GM21381 (cell line): Measurements from ENCODE around the gene H6PD.

Experiments used
- ATAC-seq: cut with Tn5 transposase; IDR thresholded peaks from one replicate; pipeline ENCODE4 v1.9.1; 2021; ENCODE audit warnings: mild to moderate bottlenecking, moderate library complexity; ENCODE audit not compliant: unreplicated experiment

Gene H6PD

DNA sequence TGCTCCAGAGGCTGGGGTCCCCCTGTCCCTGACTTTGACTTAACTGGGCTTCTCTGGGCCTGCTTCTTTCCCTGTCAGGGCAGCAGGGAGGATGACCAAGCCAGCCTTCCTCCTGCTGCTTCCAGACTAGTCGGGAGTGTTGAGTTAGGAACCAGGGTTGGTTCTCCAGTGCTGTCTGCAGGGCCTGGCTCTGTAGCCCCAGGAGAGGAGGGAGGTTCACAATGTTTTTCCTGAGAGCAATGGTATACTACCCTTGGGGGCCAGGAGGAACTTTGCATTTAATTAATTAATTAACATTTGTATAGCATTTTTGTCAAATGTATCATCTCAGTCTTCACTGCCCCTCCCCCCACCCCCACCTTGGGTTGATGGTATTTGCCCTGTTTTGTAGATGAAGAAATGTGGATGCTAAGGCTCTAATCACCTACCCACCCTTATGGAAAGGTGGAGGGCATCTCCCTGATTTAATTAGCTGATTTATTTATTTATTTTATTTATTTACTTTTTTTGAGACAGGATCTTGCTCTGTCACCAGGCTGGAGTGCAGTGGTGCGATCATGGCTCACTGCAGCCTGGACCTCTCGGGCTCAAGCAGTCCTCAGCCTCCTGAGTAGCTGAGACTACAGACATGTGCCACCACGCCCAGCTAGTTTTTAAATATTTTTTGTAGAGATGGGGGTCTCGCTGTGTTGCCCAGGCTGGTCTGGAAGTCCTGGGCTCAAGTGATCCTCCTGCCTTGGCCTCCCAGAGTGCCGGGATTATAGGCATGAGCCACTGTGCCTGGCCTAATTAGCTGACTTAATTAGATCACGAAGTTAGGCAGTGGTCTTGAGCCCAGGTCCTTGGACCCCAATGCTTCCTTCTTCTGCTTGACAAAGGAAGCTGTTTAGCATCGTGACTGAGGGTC, 6.6 kb downstream of the H6PD start:
- ATAC-seq, result no peak

DNA sequence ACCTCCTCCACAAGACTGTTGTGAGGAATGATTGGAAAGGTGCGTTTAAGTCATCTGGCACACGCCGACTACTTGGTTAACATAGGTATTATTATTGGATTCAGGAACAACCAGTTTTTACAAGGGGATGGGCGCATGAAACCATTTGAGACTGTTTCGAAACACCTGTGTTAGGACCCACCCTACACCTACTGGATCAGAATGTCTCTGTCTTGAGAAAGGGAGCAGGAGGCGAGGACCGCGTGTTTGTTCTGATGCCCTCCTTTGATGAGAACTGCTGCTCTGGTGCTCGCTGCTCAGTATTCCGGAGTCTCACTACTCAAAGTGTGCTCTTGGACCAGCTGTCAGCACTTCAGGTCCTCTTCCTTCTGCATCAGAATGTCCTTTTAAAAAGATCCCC, 7.3 kb downstream of the H6PD start:
- no peak for ATAC-seq

DNA sequence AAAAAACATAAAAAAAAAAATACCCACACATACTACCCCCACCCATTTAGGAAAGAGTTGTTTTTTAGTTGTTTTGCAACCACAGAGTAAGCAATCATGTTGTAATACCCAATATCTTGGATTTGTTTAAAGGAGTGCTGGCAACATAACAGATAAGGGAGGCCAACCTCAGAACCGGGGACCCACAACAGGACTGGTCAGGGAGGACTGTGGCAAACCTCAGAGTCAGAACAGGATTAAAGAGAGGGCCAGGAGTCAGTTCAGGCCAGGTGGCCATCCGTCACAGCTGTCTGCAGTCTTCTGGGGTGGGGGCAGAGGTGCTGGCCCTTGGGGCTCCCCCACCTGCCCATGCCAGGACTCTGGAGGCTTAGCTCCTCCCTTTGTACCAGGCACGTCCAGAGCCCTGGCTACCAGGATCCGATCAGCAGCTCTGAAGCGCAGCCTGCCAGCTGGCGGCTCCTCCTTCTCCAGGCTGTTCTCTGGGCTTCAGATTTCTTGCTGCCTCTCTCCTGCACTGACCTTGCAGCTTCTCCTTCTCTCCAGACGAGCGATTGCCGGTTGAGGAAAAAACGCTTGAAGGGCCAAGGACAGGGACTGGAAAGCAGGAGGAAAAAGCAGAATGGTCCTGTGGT, 7.9 kb downstream of the H6PD start:
- ATAC-seq, result no peak

DNA sequence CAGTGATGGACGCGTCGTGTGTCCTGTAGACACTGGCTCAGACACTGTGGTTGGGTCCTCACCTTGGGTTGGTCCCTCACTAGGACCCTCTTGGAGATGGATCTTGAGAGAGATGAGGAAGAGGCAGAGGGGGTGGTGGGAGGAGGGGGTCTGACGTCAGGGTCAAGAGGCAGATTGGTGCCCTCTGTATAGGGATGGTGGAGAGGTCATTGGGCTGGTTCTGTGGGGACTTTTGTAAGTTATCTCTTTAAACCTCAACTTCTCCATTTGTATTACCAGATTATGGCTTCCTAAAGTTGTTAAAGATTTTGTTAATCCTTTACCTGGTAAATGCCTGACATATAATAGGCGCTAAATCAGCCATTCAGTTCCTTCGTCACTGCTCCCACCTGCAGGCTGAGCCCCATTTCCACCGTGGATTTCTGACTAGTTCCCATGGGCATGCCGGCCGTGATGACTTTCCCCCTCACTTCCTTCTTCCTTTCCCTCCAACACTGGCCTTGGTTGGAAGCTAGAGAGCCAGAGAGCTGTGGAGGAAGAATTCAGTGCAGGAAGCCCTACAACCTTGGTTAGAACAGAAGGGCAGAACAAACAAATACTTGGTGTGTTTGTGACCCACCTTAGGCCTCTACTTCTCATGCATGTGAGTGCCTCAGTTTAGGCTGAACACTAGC, 8.6 kb downstream of the H6PD start:
- no peak for ATAC-seq

DNA sequence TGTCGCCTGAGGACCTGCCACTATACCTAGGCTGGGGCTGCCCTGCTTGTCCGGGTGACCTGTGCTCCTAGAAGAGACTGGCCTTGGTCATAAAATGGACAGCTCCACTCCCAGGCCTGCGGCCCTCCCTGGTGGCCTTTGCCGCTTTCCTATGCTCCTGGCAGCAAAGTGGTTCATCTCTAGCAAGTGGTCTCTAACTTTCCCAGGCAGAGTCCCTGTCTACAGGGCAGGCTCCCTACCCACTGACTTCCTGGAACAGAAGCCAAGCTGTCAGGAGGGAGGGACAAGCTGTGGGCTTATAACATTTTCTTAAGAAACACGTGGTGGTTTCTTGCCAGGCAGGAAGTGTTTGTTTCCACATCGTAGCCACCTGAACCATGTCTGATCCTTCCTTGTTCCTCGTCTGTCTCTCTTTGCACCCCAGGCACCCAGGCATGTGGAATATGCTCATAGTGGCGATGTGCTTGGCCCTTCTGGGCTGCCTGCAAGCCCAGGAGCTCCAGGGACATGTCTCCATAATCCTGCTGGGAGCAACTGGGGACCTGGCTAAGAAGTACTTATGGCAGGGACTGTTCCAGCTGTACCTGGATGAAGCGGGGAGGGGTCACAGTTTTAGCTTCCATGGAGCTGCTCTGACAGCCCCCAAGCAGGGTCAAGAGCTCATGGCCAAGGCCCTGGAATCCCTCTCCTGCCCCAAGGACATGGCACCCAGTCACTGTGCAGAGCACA, 10.1 kb downstream of the H6PD start:
- no peak for ATAC-seq

DNA sequence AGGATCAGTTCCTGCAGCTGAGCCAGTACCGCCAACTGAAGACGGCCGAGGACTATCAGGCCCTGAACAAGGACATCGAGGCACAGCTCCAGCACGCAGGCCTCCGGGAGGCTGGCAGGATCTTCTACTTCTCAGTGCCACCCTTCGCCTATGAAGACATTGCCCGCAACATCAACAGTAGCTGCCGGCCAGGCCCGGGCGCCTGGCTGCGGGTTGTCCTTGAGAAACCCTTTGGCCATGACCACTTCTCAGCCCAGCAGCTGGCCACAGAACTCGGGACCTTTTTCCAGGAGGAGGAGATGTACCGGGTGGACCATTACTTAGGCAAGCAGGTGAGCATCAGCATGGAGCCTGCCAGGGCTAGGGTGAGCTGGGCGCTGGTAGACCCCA, 10.7 kb downstream of the H6PD start:
- ATAC-seq, result no peak

DNA sequence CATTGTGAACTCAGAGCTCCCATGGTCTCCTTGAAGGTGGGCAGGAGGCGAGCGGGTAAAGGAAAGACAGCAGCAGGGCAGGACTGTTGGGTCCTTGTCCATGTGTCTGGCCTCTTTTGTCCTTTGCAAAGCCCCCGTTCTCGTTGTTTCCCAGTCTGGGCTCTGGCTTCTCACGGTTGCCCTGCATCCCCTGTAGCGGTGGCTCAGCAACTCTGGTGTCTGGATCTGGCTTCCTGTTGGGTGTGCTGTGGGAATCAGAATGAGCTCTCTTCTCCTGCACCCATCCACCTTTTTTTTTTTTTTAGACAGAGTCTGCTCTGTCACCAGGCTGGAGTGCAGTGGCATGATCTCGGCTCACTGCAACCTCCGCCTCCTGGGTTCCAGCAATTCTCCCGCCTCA, 11.1 kb downstream of the H6PD start:
- ATAC-seq, result no peak

DNA sequence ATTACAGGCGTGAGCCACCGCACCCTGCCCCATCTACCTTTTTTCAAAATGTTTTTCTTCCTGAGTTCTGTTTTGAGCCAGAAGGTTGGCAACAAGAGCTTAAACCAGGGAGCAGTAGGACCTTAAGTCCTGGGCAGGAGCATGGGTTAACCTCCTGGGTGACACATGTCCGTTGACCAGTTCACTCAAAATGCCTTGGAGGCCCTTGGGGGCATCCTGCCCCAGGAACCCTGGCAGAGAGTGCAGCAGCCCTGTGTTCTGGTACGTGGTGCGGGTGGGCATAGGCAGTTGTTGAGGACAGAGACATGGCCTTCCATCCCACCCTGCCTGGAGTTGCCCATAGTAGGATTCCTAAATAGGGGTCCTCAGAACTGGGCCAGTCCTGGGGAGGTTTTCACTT, 11.6 kb downstream of the H6PD start:
- ATAC-seq, result no peak

DNA sequence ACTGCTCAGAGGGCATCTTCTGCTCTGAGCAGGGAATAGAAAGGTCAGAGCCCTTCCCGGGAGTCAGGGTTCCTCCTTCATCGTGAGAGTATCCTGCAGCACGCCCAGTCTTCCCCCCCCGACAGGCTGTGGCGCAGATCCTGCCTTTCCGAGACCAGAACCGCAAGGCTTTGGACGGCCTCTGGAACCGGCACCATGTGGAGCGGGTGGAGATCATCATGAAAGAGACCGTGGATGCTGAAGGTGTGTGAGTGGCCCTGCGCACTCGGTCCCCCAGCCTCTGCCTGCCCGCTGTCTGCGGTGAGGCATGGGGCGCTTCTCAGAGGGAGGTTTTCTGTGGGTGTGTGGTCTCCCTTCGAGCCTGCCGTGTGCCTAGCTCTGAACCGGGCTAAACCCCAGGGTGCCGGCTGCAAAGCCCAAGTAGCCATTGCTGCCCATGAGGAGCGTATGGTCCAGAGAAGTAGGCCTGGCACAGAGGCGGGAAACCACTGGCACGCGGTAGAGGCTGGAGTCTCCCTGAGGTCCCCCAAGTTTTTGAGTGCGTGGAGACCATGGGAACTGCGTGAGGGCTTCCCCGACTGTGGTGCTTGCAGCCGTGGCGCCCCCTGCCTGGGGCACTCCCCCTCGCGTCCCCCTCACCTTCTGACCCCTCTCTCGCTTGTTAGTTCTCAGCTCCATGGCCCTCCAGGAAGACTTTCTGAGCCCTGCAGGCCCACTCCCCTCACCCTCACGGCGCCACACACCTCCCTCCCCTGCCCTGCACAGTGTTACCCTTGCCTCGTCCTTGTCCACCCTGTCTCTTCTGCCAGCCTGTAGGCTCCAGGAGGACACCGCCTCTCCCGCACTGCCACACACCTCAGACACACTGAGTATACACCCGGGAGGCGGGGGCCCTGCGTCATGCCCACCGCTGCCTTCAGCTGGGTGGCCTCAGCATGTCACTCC, 12.5 kb downstream of the H6PD start:
- ATAC-seq, result no peak

DNA sequence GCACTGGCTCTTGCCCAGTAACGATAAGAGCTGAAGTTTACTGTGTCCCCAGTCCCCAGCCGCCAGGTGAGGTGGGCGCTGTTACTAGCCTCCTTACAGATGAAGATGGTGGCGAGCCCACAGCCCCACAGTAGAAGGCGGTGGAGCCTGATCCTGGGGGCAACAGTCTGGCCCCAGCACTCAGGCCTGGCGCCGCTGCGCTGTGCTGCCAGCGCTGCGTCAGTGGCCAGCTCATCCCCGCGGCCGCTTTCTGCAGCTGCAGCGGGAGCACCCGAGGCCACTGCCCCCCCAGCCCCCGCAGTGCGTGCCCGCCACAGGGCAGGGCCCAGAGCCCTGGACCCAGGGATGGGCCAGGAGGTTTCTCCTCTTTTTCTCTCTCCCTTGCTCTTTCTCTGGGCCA, 13.3 kb downstream of the H6PD start:
- ATAC-seq, result no peak

DNA sequence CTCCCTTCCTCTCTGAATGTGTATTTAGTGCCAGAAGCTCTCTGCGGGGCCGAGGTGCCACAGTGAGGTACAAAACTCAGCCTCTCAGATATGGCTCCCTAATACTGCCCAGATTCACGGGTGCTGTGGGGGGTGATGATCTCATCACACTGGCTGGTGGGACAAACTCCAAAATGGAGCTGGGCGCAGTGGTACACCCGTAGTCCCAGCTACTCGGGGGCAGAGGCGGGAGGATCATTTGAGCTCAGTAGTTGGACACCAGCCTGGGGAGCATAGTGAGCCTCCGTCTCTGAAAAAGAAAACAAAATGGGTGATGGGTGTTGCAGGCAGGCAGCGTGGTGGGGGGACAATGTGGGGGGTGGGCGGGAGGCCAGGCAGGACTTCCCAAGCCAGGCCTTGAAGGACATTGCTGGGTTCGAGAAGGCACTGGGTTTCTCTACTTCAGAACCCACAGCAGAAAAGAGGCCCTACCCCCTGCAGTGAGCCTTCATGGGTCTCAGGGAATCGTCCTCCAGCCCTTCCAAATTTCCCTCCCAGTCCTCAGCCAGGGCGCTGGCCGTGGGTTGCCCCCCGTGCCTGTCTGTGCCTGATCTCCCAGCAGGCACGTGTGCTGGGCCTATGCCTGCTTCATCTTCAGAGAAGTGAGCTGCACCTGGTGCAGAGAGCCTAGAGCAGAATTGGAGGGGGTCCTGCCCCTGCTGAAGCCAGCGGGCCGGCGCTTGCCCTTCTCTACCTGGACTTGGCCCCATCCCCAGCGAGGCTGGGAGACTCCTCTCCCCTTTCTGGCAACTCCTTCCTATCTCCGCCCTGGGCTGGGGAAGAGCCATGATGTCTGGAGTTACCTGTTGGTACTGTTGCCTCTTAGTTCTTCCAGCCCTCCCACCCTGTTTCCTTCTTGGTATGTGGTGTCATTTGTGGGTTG, 14.0 kb downstream of the H6PD start:
- ATAC-seq, result no peak

DNA sequence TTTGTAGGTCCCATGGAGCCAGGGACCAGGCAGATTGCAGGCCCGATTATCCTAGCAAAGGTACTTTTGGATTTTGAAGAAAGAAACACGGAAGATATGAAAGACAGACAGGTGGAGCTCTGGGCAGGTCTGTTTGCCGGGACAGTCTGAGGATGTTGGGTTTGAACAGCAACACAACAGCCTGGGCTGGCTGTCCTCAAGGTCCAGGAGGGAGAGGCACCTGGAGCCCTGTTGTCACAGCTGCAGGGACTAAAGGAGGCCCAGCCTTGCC, 14.6 kb downstream of the H6PD start:
- ATAC-seq, result no peak

DNA sequence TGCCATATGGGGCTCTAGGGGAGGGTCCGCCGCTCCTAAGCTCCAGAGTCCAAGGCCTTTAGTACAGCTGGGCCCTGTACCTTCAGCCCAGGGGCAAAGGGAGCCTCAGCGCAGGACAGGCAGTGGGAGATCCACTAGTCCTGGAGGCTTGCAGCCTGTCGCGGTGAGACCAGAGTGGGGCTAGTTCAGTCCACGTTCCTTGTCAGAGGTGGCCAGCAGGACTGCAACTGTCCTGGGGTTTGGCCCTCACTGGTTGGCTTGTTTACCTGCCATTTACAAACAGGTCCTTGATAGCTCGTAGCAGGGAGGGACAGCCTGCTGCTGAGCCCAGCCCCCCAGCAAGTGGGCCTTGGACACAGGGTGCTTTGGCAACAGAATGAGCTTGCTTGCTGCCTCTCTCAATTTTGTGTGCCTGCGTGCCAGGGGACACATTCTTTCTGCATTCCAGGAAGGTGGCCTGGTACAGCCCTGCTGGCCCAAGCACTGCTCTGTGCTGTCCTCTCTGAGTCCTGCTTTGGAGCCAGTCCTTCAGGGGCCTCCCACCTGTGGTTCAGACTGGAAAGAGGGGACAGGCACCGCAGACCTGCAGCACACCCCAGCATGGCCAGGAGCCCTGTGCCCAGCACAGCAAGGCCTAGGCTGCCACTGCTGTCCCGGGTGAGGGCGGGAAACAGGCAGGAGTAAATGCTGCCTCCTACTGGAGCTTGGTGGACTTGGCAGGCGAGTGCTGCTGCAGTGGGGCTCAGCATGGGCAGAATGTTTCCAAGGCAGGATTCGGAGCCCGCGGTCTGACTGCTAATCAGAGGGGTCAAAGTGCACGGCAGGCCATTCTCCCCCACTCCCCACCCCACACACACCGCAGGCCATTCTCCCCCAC, 15.2 kb downstream of the H6PD start:
- no peak for ATAC-seq

DNA sequence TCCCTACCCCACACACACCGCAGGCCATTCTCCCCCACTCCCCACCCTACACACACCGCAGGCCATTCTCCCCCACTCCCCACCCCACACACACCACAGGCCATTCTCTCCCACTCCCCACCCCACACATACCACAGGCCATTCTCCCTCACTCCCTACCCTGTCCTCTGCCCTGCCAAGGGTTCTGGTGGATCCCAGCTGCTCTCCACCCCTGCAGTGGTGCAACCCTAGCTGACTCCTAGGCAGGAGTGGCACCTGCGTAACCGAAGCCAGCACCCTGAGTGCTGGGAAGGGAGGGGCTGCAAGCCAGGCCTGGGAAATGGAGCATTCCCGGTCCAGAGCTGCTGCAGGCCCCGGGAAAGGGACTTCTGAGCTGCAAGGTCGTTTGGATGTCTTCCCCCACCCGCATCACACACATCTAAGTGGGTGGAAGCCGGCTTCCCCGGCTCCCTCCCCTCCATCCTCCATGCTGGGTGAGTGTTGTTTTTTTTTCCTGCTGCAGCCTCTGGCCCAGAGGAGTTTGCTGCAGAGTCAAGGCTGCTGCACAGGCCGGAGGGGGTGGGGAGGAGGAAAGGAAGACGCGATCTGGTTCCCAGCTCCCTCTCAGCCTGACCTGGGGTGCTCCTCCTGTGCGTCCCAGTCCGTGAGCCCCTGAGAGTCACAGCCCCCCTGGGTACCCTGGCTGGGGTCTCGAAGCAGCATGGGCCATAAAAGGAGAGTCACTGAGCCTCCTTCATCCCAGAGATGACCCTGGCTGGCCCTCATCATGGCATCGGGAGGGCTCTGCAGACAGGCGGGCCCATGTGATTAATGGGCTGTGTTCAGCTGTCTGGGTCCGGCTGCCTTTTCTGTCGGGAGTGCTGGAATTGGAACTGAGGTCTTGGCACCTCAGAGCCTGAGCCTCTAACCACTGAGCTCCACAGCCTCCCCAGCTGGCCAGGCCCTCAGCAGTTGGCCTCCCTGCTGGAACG, 16.1 kb downstream of the H6PD start:
- no peak for ATAC-seq

DNA sequence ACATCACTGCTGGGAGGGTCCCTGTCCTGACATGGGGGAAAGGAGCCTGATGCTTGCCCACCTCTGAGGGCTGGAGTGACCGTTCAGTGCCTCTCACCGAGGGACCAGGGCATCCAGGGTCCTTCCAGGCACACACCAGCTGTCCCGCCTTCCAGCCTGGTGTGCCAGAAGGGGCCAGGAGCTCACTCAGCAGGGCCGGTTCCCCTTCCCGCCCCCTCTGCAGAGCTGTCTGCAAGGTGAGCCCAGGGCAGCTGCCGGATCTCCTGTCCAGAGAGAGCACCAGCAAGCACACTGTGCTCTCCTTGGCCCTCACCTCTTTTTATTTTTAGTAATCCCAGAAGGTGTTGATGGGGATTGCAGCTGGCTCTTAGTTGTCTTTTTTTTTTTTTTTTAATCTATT, 16.9 kb downstream of the H6PD start:
- no peak for ATAC-seq

DNA sequence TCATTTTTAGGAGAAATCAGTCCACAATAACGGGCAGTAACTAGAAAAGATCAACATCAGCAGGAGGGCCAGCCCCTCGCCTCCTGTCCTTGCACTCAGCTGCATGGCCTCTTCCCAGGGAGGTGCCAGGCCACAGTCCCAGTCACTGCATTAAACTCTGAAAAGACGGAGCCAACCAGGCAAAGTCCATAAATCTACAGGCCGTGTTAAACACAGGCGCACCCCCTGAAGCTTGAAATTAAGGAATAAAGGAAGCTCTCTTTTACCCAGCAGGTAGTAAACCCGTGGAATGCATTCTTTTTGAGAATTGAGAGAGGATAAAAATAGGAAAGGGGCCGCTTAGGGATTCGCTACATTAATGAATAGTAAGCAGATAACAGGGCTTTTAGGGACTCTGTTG, 18.4 kb downstream of the H6PD start:
- ATAC-seq, result no peak

DNA sequence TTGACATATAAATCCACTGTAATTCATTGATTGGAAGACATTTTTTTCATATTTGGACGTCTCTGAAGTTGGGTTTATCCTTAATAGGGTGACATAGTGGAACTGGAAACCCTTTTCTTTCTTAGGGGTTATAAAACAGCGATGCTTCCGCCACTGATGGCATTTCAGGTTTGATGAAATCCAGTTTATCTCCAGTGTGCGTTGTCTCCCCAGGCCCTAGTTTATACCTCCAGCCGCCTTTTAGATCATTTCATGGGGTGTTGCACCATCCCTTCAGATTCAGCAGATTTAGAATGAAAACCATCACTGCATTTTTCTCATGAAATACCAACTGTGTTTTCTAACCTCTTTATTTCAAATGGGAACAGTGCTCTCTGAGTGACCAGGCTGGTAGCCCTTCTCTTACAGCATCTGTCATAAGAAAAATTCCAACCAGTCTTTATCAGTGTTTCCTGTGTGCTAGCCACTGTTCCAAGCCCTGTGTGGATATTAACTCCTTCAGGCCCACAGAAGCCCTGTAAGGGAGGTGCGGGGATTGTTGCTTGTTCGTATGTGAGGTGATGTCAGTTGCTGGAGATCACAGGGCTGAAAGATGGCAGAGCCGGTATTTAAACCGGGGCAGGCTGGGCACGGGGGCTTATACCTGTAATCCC, 19.0 kb downstream of the H6PD start:
- no peak for ATAC-seq
